IMR-90 (cell line): Measurements from ENCODE around the gene SMIM5. TPM values are rescaled to one million over a fixed set of nuclear protein-coding genes. Genes with fewer than 3 reads are reported as not detected.

Experiments
- ATAC-seq: fragments of 200-7000 bp; cut with Tn5 transposase; 2 replicates; pipeline ENCODE4 v1.9.1; 2020; ENCODE audit warnings: low read depth, mild to moderate bottlenecking, moderate library complexity
- BruUV-seq: library from RNA; stranded (reverse); fragments of 400-500 nt; replicated peaks from 2 replicates; lab custom pipeline; 2021; lab: Mats Ljungman, UMichigan
- CTCF ChIA-PET: fragments of 300-600 bp; formaldehyde crosslinking; extraction: SDS; loops from one replicate; lab custom pipeline; 2021; ENCODE audit warnings: antibody characterized with exemption; lab: Yijun Ruan, JAX
- POLR2A ChIA-PET: fragments of 300-600 bp; sonication (Branson Sonifier 250); formaldehyde crosslinking; loops from one replicate; lab custom pipeline; 2022; ENCODE audit warnings: antibody characterized with exemption; ENCODE audit not compliant: unreplicated experiment; lab: Charles Lee
- DNase-seq: peaks from one replicate; pipeline ENCODE4 v3.0.0; 2013
- H2AFZ ChIP-seq: replicated peaks from 2 replicates; pipeline ENCODE3; 2013; ENCODE audit warnings: low read length, mild to moderate bottlenecking; ENCODE audit not compliant: poor library complexity
- H2AK5ac ChIP-seq: 2 replicates; pipeline ENCODE4 v1.6.1; 2013; ENCODE audit warnings: low read depth, low read length, inconsistent platforms
- H2AK9ac ChIP-seq: replicated peaks from 2 replicates; pipeline ENCODE3; 2013; ENCODE audit warnings: mild to moderate bottlenecking, low read depth, low read length, moderate library complexity; ENCODE audit not compliant: poor library complexity
- H2BK120ac ChIP-seq: 2 replicates; pipeline ENCODE4 v1.6.1; 2013; ENCODE audit warnings: low read depth, low read length, inconsistent platforms
- H2BK15ac ChIP-seq: 3 replicates; pipeline ENCODE4 v1.6.1; 2013; ENCODE audit warnings: low read depth, low read length, inconsistent platforms
- H2BK20ac ChIP-seq: 2 replicates; pipeline ENCODE4 v1.6.1; 2013; ENCODE audit warnings: low read depth, mild to moderate bottlenecking, inconsistent platforms, low read length, moderate library complexity
- H2BK5ac ChIP-seq: 2 replicates; pipeline ENCODE4 v1.6.1; 2013; ENCODE audit warnings: mild to moderate bottlenecking, low read depth, low read length, inconsistent platforms; ENCODE audit not compliant: poor library complexity, severe bottlenecking
- H3K14ac ChIP-seq: replicated peaks from 2 replicates; pipeline ENCODE4 v1.6.1; 2013; ENCODE audit warnings: low read depth, low read length, inconsistent platforms
- H3K18ac ChIP-seq: 2 replicates; pipeline ENCODE4 v1.6.1; 2013; ENCODE audit warnings: low read depth, low read length, control low read depth
- H3K23ac ChIP-seq: 2 replicates; pipeline ENCODE4 v1.6.1; 2013; ENCODE audit warnings: low read depth, low read length, inconsistent platforms
- H3K27ac ChIP-seq: 2 replicates; pipeline ENCODE4 v1.5.1; 2013; ENCODE audit warnings: mild to moderate bottlenecking, control low read depth, low read length; ENCODE audit not compliant: insufficient read depth
- H3K27me3 ChIP-seq: 2 replicates; pipeline ENCODE4 v1.6.1; 2013; ENCODE audit warnings: low read length; ENCODE audit not compliant: control insufficient read depth, insufficient read depth
- H3K36me3 ChIP-seq: 2 replicates; pipeline ENCODE4 v1.6.1; 2013; ENCODE audit warnings: low read length, mixed read lengths; ENCODE audit not compliant: control insufficient read depth, insufficient read depth
- H3K4ac ChIP-seq: 2 replicates; pipeline ENCODE4 v1.6.1; 2013; ENCODE audit warnings: low read depth, low read length, inconsistent platforms
- H3K4me1 ChIP-seq: 2 replicates; pipeline ENCODE4 v1.6.1; 2013; ENCODE audit warnings: low read length, mixed read lengths; ENCODE audit not compliant: control insufficient read depth, insufficient read depth
- H3K4me2 ChIP-seq: 2 replicates; pipeline ENCODE4 v1.6.1; 2013; ENCODE audit warnings: low read depth, mild to moderate bottlenecking, control low read depth, low read length, moderate library complexity
- H3K4me3 ChIP-seq: 2 replicates; pipeline ENCODE4 v1.5.1; 2013; ENCODE audit warnings: low read depth, mild to moderate bottlenecking, control low read depth, low read length, moderate library complexity; ENCODE audit not compliant: insufficient read depth
- H3K56ac ChIP-seq: 2 replicates; pipeline ENCODE4 v1.6.1; 2013; ENCODE audit warnings: low read length, inconsistent platforms; ENCODE audit not compliant: insufficient read depth; ENCODE audit errors: extremely low read depth
- H3K79me1 ChIP-seq, 2 experiments: 2 replicates each; pipeline ENCODE4 v1.6.1; 2013; ENCODE audit warnings: low read length in 2 of 2, inconsistent platforms in 1 of 2, low read depth in 1 of 2
- H3K9ac ChIP-seq: 2 replicates; pipeline ENCODE4 v1.6.1; 2013; ENCODE audit warnings: low read depth, low read length, control low read depth
- H3K9me1 ChIP-seq: 2 replicates; pipeline ENCODE4 v1.6.1; 2013; ENCODE audit warnings: low read length, inconsistent platforms; ENCODE audit not compliant: insufficient read depth
- H3K9me3 ChIP-seq: 2 replicates; pipeline ENCODE4 v1.6.1; 2013; ENCODE audit warnings: low read length; ENCODE audit not compliant: control insufficient read depth, insufficient read depth
- H4K20me1 ChIP-seq: 2 replicates; pipeline ENCODE4 v1.6.1; 2013; ENCODE audit warnings: low read length, inconsistent platforms; ENCODE audit not compliant: insufficient read depth
- H4K5ac ChIP-seq: 2 replicates; pipeline ENCODE4 v1.6.1; 2013; ENCODE audit warnings: mild to moderate bottlenecking, low read depth, low read length, control low read depth
- H4K8ac ChIP-seq, 2 experiments: 2 replicates each; pipeline ENCODE4 v1.6.1; 2013; ENCODE audit warnings: low read depth in 2 of 2, low read length in 2 of 2, control low read depth in 1 of 2, inconsistent platforms in 1 of 2
- H4K91ac ChIP-seq: 2 replicates; pipeline ENCODE4 v1.6.1; 2013; ENCODE audit warnings: low read depth, low read length, inconsistent platforms; ENCODE audit not compliant: insufficient read depth
- BHLHE40 ChIP-seq: fragments of 150-350 bp; IDR thresholded peaks from 2 replicates; pipeline ENCODE4 v1.6.1; 2016; ENCODE audit warnings: mild to moderate bottlenecking, low read depth, low read length
- CEBPB ChIP-seq: IDR thresholded peaks from 2 replicates; pipeline ENCODE4 v1.6.1; 2012; ENCODE audit warnings: low read depth, low read length, improper control_type of control experiment
- CHD1 ChIP-seq: IDR thresholded peaks from 2 replicates; pipeline ENCODE4 v1.6.1; 2012; ENCODE audit warnings: low read depth, low read length, improper control_type of control experiment
- FOS ChIP-seq: fragments of 150-350 bp; IDR thresholded peaks from 2 replicates; pipeline ENCODE4 v1.6.1; 2016; ENCODE audit warnings: low read depth, low read length
- MAFK ChIP-seq: IDR thresholded peaks from 2 replicates; pipeline ENCODE4 v1.6.1; 2012; ENCODE audit warnings: low read depth, low read length, improper control_type of control experiment
- MAZ ChIP-seq: IDR thresholded peaks from 2 replicates; pipeline ENCODE4 v1.6.1; 2012; ENCODE audit warnings: low read depth, mild to moderate bottlenecking, low read length, improper control_type of control experiment, moderate library complexity, borderline replicate concordance
- MXI1 ChIP-seq: IDR thresholded peaks from 2 replicates; pipeline ENCODE4 v1.6.1; 2012; ENCODE audit warnings: low read depth, mild to moderate bottlenecking, low read length, moderate library complexity, borderline replicate concordance
- NFE2L2 ChIP-seq: fragments of 150-350 bp; IDR thresholded peaks from 2 replicates; pipeline ENCODE4 v1.6.1; 2016; ENCODE audit warnings: low read depth, mild to moderate bottlenecking, low read length
- POLR2A ChIP-seq: IDR thresholded peaks from 2 replicates; pipeline ENCODE4 v1.6.1; 2012; ENCODE audit warnings: mild to moderate bottlenecking, low read depth, low read length
- RAD21 ChIP-seq: IDR thresholded peaks from 2 replicates; pipeline ENCODE4 v1.6.1; 2012; ENCODE audit warnings: low read length, improper control_type of control experiment
- RCOR1 ChIP-seq: IDR thresholded peaks from 2 replicates; pipeline ENCODE4 v1.6.1; 2012; ENCODE audit warnings: mild to moderate bottlenecking, low read length, improper control_type of control experiment; ENCODE audit not compliant: insufficient replicate concordance
- RFX5 ChIP-seq: IDR thresholded peaks from 2 replicates; pipeline ENCODE4 v1.8.0; 2012; ENCODE audit warnings: low read depth, mild to moderate bottlenecking, low read length, moderate library complexity
- SMC3 ChIP-seq: fragments of 150-350 bp; IDR thresholded peaks from 2 replicates; pipeline ENCODE4 v1.6.1; 2016; ENCODE audit warnings: low read depth, mild to moderate bottlenecking, antibody characterized with exemption, low read length, moderate library complexity
- WGBS, 2 experiments: methylation state at CpG; one replicate each; pipeline versions ENCODE4 v1.1.5 to v1.1.7; 2013; ENCODE audit warnings: missing lambda C conversion rate in 2 of 2; ENCODE audit not compliant: insufficient read length in 1 of 2; ENCODE audit errors: extremely low coverage in 2 of 2; 5-methylcytosine and 5-hydroxymethylcytosine counted together
- dilution Hi-C: fragments of 300-500 bp; cut with HindIII; formaldehyde crosslinking; loops from one replicate; pipeline ENCODE4 v1.14.3; 2018; ENCODE audit warnings: low sequenced_read_pairs; ENCODE audit not compliant: unreplicated experiment
- in situ Hi-C: fragments of 300-500 bp; cut with MboI; formaldehyde crosslinking; loops from 3 replicates; pipeline ENCODE4 v1.14.3; 2019; ENCODE audit warnings: low sequenced_read_pairs, inconsistent platforms, mixed read lengths
- intact Hi-C: fragments of 100-400 bp; cut with micrococcal nuclease; formaldehyde crosslinking; loops from 2 replicates; pipeline ENCODE4 v1.10.0; 2022
- polyA plus RNA-seq, 3 experiments: library from polyadenylated mRNA; depleted of rRNA; stranded (reverse); fragments of >200 nt; gene quantifications; 2 replicates each; pipeline ENCODE4 v1.2.3, GENCODE V29; 2012; ENCODE audit warnings: low replicate concordance in 1 of 3
- total RNA-seq: library from RNA; depleted of rRNA; stranded (reverse); fragments of >200 nt; gene quantifications from 2 replicates; pipeline ENCODE4 v1.2.3, GENCODE V29; 2012
- TF ChIP-seq, protein P1 (sequence below): fragments of 150-350 bp; IDR thresholded peaks from 2 replicates; pipeline ENCODE4 v1.6.1; 2016; ENCODE audit warnings: low read depth, mild to moderate bottlenecking, low read length, moderate library complexity, borderline replicate concordance
- TF ChIP-seq, protein P2 (sequence below): fragments of 150-350 bp; IDR thresholded peaks from 2 replicates; pipeline ENCODE4 v1.6.1; 2017; ENCODE audit warnings: mild to moderate bottlenecking, antibody characterized with exemption, low read length, low read depth
- TF ChIP-seq, protein P3 (sequence below): conservative IDR thresholded peaks from 2 replicates; pipeline ENCODE4 v1.5.1; 2012; ENCODE audit warnings: mild to moderate bottlenecking, low read depth, low read length, improper control_type of control experiment

SMIM5 gene
- total and polyA plus RNA-seq, 2 of the 4 experiments (the other 2 are of a cell fraction) = not detected

DNA sequence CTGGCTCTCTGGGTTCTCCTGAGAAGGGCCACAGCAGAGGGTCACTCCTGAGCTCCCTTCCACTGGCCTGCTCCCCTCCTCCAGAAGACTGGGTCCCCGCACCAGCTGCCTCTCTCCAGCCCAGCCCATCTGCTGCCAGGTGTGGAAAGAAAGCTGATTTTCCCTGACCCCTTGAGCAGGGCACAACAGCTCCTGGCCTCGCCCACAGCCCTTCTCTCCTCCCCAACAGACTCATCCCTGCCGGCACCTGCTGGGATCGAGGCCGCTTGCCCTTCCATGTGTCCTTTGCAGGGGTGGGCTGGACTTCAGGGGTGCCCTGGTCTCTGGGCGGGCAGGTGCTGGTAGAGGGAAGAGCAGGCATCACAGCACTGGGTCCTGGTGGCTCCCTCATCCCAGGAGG, 4.8 kb upstream of the SMIM5 start:
- Histone ChIP-seq H2BK20ac (no peak overlapping the region), H3K4me1 (peaks cover 7% of the 10 kb centered on the region), H3K14ac (no peak overlapping the region), H2BK120ac (no peak overlapping the region), H3K27ac (no peak overlapping the region), H2AK5ac (no peak overlapping the region), H3K9me3 (no peaks in the 10 kb centered on the region), H3K56ac (no peak overlapping the region), H3K9me1 (no peaks in the 10 kb centered on the region), H4K8ac (no peak overlapping the region), H4K91ac (no peak overlapping the region), H3K36me3 (peaks cover 8% of the 10 kb centered on the region; the same call in 1 of the 2 replicates), H3K4me3 (no peak overlapping the region), H4K5ac (no peak overlapping the region), H4K20me1 (peaks cover 2% of the 10 kb centered on the region), H3K9ac (no peak overlapping the region), H3K4ac (no peak overlapping the region), H3K27me3 (no peaks in the 10 kb centered on the region), H2AK9ac (no peak overlapping the region), H2AFZ (no peak overlapping the region), H2BK5ac (no peak overlapping the region), H3K79me1 (no peaks in the 10 kb centered on the region; a peak in 1 of 4 replicates), H3K18ac (no peak overlapping the region), H3K4me2 (no peak overlapping the region), H2BK15ac (no peak overlapping the region), H3K23ac (no peak overlapping the region)
- ChIA-PET CTCF (no interaction called here), POLR2A (no interaction called here)
- in situ Hi-C loops (no loop called here), dilution Hi-C loops (no loop called here), intact Hi-C loops (no loop called here)
- TF ChIP-seq POLR2A (no peak), MAZ (no peak), RCOR1 (no peak), RFX5 (no peak), BHLHE40 (no peak), FOS (no peak), SMC3 (no peak), NFE2L2 (no peak), RAD21 (no peak), CHD1 (no peak), MAFK (no peak), MXI1 (no peak), CEBPB (no peak)
- TF ChIP-seq, protein P1, sequence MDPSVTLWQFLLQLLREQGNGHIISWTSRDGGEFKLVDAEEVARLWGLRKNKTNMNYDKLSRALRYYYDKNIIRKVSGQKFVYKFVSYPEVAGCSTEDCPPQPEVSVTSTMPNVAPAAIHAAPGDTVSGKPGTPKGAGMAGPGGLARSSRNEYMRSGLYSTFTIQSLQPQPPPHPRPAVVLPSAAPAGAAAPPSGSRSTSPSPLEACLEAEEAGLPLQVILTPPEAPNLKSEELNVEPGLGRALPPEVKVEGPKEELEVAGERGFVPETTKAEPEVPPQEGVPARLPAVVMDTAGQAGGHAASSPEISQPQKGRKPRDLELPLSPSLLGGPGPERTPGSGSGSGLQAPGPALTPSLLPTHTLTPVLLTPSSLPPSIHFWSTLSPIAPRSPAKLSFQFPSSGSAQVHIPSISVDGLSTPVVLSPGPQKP = no peak
- TF ChIP-seq, protein P2, sequence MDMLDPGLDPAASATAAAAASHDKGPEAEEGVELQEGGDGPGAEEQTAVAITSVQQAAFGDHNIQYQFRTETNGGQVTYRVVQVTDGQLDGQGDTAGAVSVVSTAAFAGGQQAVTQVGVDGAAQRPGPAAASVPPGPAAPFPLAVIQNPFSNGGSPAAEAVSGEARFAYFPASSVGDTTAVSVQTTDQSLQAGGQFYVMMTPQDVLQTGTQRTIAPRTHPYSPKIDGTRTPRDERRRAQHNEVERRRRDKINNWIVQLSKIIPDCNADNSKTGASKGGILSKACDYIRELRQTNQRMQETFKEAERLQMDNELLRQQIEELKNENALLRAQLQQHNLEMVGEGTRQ = no peak
- TF ChIP-seq, protein P3, sequence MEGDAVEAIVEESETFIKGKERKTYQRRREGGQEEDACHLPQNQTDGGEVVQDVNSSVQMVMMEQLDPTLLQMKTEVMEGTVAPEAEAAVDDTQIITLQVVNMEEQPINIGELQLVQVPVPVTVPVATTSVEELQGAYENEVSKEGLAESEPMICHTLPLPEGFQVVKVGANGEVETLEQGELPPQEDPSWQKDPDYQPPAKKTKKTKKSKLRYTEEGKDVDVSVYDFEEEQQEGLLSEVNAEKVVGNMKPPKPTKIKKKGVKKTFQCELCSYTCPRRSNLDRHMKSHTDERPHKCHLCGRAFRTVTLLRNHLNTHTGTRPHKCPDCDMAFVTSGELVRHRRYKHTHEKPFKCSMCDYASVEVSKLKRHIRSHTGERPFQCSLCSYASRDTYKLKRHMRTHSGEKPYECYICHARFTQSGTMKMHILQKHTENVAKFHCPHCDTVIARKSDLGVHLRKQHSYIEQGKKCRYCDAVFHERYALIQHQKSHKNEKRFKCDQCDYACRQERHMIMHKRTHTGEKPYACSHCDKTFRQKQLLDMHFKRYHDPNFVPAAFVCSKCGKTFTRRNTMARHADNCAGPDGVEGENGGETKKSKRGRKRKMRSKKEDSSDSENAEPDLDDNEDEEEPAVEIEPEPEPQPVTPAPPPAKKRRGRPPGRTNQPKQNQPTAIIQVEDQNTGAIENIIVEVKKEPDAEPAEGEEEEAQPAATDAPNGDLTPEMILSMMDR = no peak
- BruUV-seq = no TSS peak
- DNase-seq = no peak
- 60% methylated on average over 1 of the region's 6 CpGs; no CpG with 5 or more reads in 1 of the 2 experiments for WGBS, 2 experiments
- ATAC-seq = no peak
